GM12878 (cell line): ENCODE results near the gene C17orf107. TPM values are rescaled to one million over a fixed set of nuclear protein-coding genes. Genes with fewer than 3 reads are reported as not detected.
"Not testable (repeated sequence)": the region's sequence is repeated elsewhere in the genome, so short reads cannot be mapped to it uniquely, and the experiment has no call there.

Source experiments
- ATAC-seq: fragments of 200-7000 bp; cut with Tn5 transposase; 3 replicates; pipeline ENCODE4 v1.9.1; 2020; ENCODE audit warnings: mild to moderate bottlenecking, moderate library complexity
- BruUV-seq: library from RNA; stranded (reverse); fragments of 400-500 nt; replicated peaks from 2 replicates; lab custom pipeline; 2021; lab: Mats Ljungman, UMichigan
- CTCF ChIA-PET: fragments of 300-600 bp; sonication (Branson Sonifier 250); formaldehyde crosslinking; extraction: SDS; loops from one replicate; lab custom pipeline; 2021; ENCODE audit warnings: inconsistent platforms; lab: Yijun Ruan, JAX
- POLR2A ChIA-PET: fragments of 350-600 bp; formaldehyde crosslinking; extraction: SDS; loops from one replicate; lab custom pipeline; 2021; ENCODE audit warnings: inconsistent platforms; lab: Charles Lee
- RAD21 ChIA-PET: fragments of 300-600 bp; sonication (Branson Sonifier 250); formaldehyde crosslinking; loops from one replicate; lab custom pipeline; 2023; ENCODE audit warnings: antibody characterized with exemption; ENCODE audit not compliant: unreplicated experiment; lab: Charles Lee
- SMC1A ChIA-PET: fragments of 300-600 bp; sonication (Branson Sonifier 250); formaldehyde crosslinking; loops from one replicate; lab custom pipeline; 2023; ENCODE audit not compliant: unreplicated experiment, uncharacterized antibody; lab: Charles Lee
- DNase-seq: peaks from one replicate; pipeline ENCODE4 v3.0.0-alpha.2; 2011; ENCODE audit warnings: low read depth, low spot score
- FAIRE-seq: peaks from 3 replicates; lab custom pipeline; 2011; peaks lifted over from hg19 to GRCh38; lab: Jason Lieb, UNC
- H2AFZ ChIP-seq: 2 replicates; pipeline ENCODE4 v1.6.0; 2011; ENCODE audit warnings: low read depth, low read length, control low read depth; ENCODE audit not compliant: control insufficient read depth
- H3K27ac ChIP-seq: 2 replicates; pipeline ENCODE4 v1.5.1; 2011; ENCODE audit warnings: control low read depth; ENCODE audit not compliant: control insufficient read depth, insufficient read depth
- H3K27me3 ChIP-seq, 2 experiments: replicated peaks in 1 of 2; 2 replicates each; pipeline versions ENCODE4 v1.6.0 to v1.6.1; 2011; ENCODE audit warnings: low read length in 1 of 2; ENCODE audit not compliant: control insufficient read depth in 2 of 2, insufficient read depth in 2 of 2
- H3K36me3 ChIP-seq, 2 experiments: 2 replicates each; pipeline ENCODE4 v1.5.1; 2011; ENCODE audit warnings: low read length in 1 of 2; ENCODE audit not compliant: control insufficient read depth in 2 of 2, insufficient read depth in 2 of 2
- H3K4me1 ChIP-seq: 2 replicates; pipeline ENCODE4 v1.6.1; 2011; ENCODE audit warnings: mild to moderate bottlenecking, low read length, moderate library complexity, mixed read lengths; ENCODE audit not compliant: control insufficient read depth, insufficient read depth
- H3K4me2 ChIP-seq: 2 replicates; pipeline ENCODE4 v1.6.0; 2011; ENCODE audit warnings: control low read depth; ENCODE audit not compliant: control insufficient read depth, insufficient read depth
- H3K4me3 ChIP-seq: fragments of 200-600 bp; sonication (generic); 2 replicates; pipeline ENCODE4 v1.5.1; 2016
- H3K79me2 ChIP-seq: 2 replicates; pipeline ENCODE4 v1.6.0; 2011; ENCODE audit warnings: low read length; ENCODE audit not compliant: control insufficient read depth, insufficient read depth
- H3K9ac ChIP-seq: 2 replicates; pipeline ENCODE4 v1.8.0; 2011; ENCODE audit warnings: low read length, control low read depth, mixed read lengths; ENCODE audit not compliant: control insufficient read depth, insufficient read depth
- H3K9me3 ChIP-seq: replicated peaks from 3 replicates; pipeline ENCODE4 v1.5.1; 2011; ENCODE audit warnings: mild to moderate bottlenecking, low read length; ENCODE audit not compliant: control insufficient read depth, insufficient read depth
- H4K20me1 ChIP-seq: 2 replicates; pipeline ENCODE4 v1.6.0; 2011; ENCODE audit not compliant: control insufficient read depth, insufficient read depth
- CBFB ChIP-seq: IDR thresholded peaks from 2 replicates; pipeline ENCODE4 v1.6.1; 2016; ENCODE audit warnings: antibody characterized with exemption, low read depth
- CHD2 ChIP-seq: IDR thresholded peaks from 2 replicates; pipeline ENCODE4 v1.6.1; 2011; ENCODE audit warnings: low read depth, low read length, improper control_type of control experiment, borderline replicate concordance
- JUNB ChIP-seq: IDR thresholded peaks from 2 replicates; pipeline ENCODE4 v1.6.1; 2016; ENCODE audit warnings: antibody characterized with exemption, mild to moderate bottlenecking
- NR2C1 ChIP-seq: fragments of 450-650 bp; IDR thresholded peaks from 2 replicates; pipeline ENCODE4 v1.6.1; 2017; ENCODE audit warnings: antibody characterized with exemption, mild to moderate bottlenecking, moderate library complexity
- NR2F1 ChIP-seq: fragments of 450-650 bp; conservative IDR thresholded peaks from 2 replicates; pipeline ENCODE4 v1.6.1; 2017; ENCODE audit warnings: mild to moderate bottlenecking
- PAX8 ChIP-seq: fragments of 450-650 bp; IDR thresholded peaks from 2 replicates; pipeline ENCODE4 v1.6.1; 2017; ENCODE audit warnings: mild to moderate bottlenecking, moderate library complexity
- POU2F2 ChIP-seq: IDR thresholded peaks from 3 replicates; pipeline ENCODE4 v1.6.1; 2011; ENCODE audit warnings: low read depth, mild to moderate bottlenecking, low read length, borderline replicate concordance
- SP1 ChIP-seq: IDR thresholded peaks from one replicate; pipeline ENCODE4 v1.6.1; 2011; ENCODE audit warnings: low read depth, low read length
- TAF1 ChIP-seq: IDR thresholded peaks from 2 replicates; pipeline ENCODE4 v1.6.1; 2011; ENCODE audit warnings: mild to moderate bottlenecking, low read depth, low read length, borderline replicate concordance
- TCF12 ChIP-seq: IDR thresholded peaks from 2 replicates; pipeline ENCODE4 v1.6.1; 2011; ENCODE audit warnings: low read depth, mild to moderate bottlenecking, low read length
- USF2 ChIP-seq: IDR thresholded peaks from 2 replicates; pipeline ENCODE4 v1.6.1; 2011; ENCODE audit warnings: low read depth, low read length, improper control_type of control experiment, borderline replicate concordance
- YY1 ChIP-seq: IDR thresholded peaks from 2 replicates; pipeline ENCODE4 v1.6.1; 2011; ENCODE audit warnings: low read depth, mild to moderate bottlenecking, low read length
- WGBS: methylation state at CpG from one replicate; pipeline ENCODE4 v1.1.6; 2016; ENCODE audit warnings: low lambda C conversion rate; ENCODE audit not compliant: insufficient replicate concordance, insufficient coverage; ENCODE audit errors: missing lambda C conversion rate; 5-methylcytosine and 5-hydroxymethylcytosine counted together
- in situ Hi-C: fragments of 300-500 bp; cut with MboI; formaldehyde crosslinking; loops from 9 replicates; pipeline ENCODE4 v1.14.3; 2018; ENCODE audit warnings: mixed read lengths
- intact Hi-C: fragments of 100-400 bp; cut with micrococcal nuclease; formaldehyde crosslinking; loops from one replicate; pipeline ENCODE4 v1.14.2; 2022; ENCODE audit not compliant: unreplicated experiment
- polyA plus RNA-seq, 11 experiments: library from polyadenylated mRNA; depleted of rRNA in 4 of 11; unstranded in 6 of 11; stranded (reverse) in 5 of 11; fragments of >200 nt; fragmentation: Nextera tagmentation in 4 of 11; fragmentation: Illumina TruSeq in 1 of 11; extraction: Ambion mirVana in 4 of 11; extraction: Trizol in 1 of 11; gene quantifications; 1 replicate in 1 of 11; 2 replicates in 10 of 11; pipeline versions ENCODE4 v1.2.1 to v1.2.3, GENCODE V29; 2011 to 2016; ENCODE audit warnings: inconsistent platforms in 2 of 11, missing spikeins in 2 of 11, low read depth in 1 of 11
- total RNA-seq, 4 experiments: library from RNA; depleted of rRNA in 3 of 4; stranded (reverse); fragments of >200 nt in 3 of 4; fragmentation: Illumina TruSeq in 1 of 4; extraction: Trizol in 1 of 4; gene quantifications; 2 replicates each; pipeline versions ENCODE4 v1.2.1 to v1.2.3, GENCODE V29; 2013 to 2021
- TF ChIP-seq, protein P1 (sequence below): fragments of 450-650 bp; IDR thresholded peaks from 2 replicates; pipeline ENCODE4 v1.6.1; 2017; ENCODE audit warnings: mild to moderate bottlenecking

Gene C17orf107
- total and polyA plus RNA-seq, 10 of the 15 experiments (the other 5 are each of a cell fraction or from before 2014, with no cell fraction given): 0.05 to 0.46 (median 0.11) TPM; not detected in 3

DNA sequence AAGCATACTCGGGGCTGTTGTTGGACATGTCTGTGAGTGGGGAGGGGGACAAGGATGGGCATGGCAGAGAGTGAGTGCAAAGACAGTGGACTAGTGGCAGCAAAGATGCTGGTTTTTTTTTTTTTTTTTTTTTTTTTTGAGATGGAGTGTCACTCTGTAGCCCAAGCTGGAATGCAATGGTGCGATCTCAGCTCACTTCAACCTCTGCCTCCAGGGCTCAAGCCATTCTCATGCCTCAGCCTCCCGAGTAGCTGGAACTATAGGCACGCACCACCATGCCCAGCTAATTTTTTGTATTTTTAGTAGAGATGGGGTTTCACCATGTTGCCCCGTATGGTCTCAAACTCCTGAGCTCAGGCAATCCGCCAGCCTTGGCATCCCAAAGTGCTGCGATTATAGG is 42.0 kb upstream of the C17orf107 start:
- H2AFZ ChIP-seq, H3K9ac ChIP-seq, H3K9me3 ChIP-seq, H3K27me3 ChIP-seq, intact Hi-C loops, in situ Hi-C loops, H3K4me3 ChIP-seq, H3K4me2 ChIP-seq, H3K79me2 ChIP-seq, H4K20me1 ChIP-seq, H3K27ac ChIP-seq, BruUV-seq, DNase-seq, ATAC-seq, H3K36me3 ChIP-seq, RAD21 ChIA-PET, H3K4me1 ChIP-seq, CTCF ChIA-PET, FAIRE-seq: not testable (repeated sequence)
- 83% methylated on average over 6 of the region's 7 CpGs for WGBS
- POLR2A ChIA-PET: interaction anchor here (0.6 to 0.7 kb wide), 2 partner anchors 14 to 719 kb away, joined by 5 to 6 read pairs; no protein-coding TSS in a partner anchor
- SMC1A ChIA-PET: interaction anchor here (1.1 kb wide), 1 partner anchor 108 kb away, joined by 3 read pairs; no protein-coding TSS in a partner anchor

GRCh38 chr17:4858068-4858881 is 41.1 kb upstream of the C17orf107 start:
- H3K9ac ChIP-seq: no peak overlapping the region
- no peaks in the 10 kb centered on the region for H3K79me2 ChIP-seq
- H3K4me1 ChIP-seq: no peaks in the 10 kb centered on the region
- no peaks in the 10 kb centered on the region for H3K9me3 ChIP-seq
- intact Hi-C loops (no loop called here), in situ Hi-C loops (no loop called here)
- no peak for FAIRE-seq
- RAD21 ChIA-PET: no interaction called here
- CTCF ChIA-PET: interaction anchor here (0.7 to 1.2 kb wide), 3 partner anchors 9 to 148 kb away, joined by 3 read pairs; partner anchors contain the start of gene ARRB2
- no peak overlapping the region for H3K4me2 ChIP-seq
- H4K20me1 ChIP-seq: no peaks in the 10 kb centered on the region
- no peak overlapping the region for H2AFZ ChIP-seq
- POLR2A ChIA-PET: no interaction called here
- no peak for ATAC-seq
- 95% methylated on average over 6 of the region's 7 CpGs for WGBS
- H3K27ac ChIP-seq: no peak overlapping the region
- no peak overlapping the region for H3K4me3 ChIP-seq
- SMC1A ChIA-PET: interaction anchor here (0.6 to 1.3 kb wide), 4 partner anchors 12 to 148 kb away, joined by 3 read pairs; no protein-coding TSS in a partner anchor
- H3K36me3 ChIP-seq: peaks cover 1 to 3% of the 10 kb centered on the region in 2 experiments; a peak in 3 of 4 replicates
- TF ChIP-seq YY1 (no peak), NR2C1 (no peak), NR2F1 (no peak), TAF1 (no peak), CHD2 (no peak), TCF12 (no peak), SP1 (no peak), USF2 (no peak), PAX8 (no peak), CBFB (no peak), JUNB (no peak), POU2F2 (no peak)
- TF ChIP-seq, protein P1, sequence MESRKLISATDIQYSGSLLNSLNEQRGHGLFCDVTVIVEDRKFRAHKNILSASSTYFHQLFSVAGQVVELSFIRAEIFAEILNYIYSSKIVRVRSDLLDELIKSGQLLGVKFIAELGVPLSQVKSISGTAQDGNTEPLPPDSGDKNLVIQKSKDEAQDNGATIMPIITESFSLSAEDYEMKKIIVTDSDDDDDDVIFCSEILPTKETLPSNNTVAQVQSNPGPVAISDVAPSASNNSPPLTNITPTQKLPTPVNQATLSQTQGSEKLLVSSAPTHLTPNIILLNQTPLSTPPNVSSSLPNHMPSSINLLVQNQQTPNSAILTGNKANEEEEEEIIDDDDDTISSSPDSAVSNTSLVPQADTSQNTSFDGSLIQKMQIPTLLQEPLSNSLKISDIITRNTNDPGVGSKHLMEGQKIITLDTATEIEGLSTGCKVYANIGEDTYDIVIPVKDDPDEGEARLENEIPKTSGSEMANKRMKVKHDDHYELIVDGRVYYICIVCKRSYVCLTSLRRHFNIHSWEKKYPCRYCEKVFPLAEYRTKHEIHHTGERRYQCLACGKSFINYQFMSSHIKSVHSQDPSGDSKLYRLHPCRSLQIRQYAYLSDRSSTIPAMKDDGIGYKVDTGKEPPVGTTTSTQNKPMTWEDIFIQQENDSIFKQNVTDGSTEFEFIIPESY: no peak
- TF ChIP-seq, all 136 proteins: peak for 0
- no peak for DNase-seq
- H3K27me3 ChIP-seq: no peaks in the 10 kb centered on the region
- no TSS peak for BruUV-seq
